Ammon's horn (tissue), 1 donor: ENCODE results near the gene CXorf49.
"Not testable (repeated sequence)": the region's sequence is repeated elsewhere in the genome, so short reads cannot be mapped to it uniquely, and the experiment has no call there.

Experiments
- DNase-seq: peaks from one replicate; pipeline ENCODE4 v3.0.0-alpha.2; 2016; ENCODE audit warnings: low spot score

Gene CXorf49

GRCh38 chrX:71718185-71718584 lies at the start of gene CXorf49:
CXorf49 (minus strand) TSS chrX:71718285; CDS start chrX:71718151, 134 bp downstream.
- DNase-seq: not testable (repeated sequence)

GRCh38 chrX:71767134-71767533 lies 49.0 kb upstream of the CXorf49 start:
- not testable (repeated sequence) for DNase-seq

- DNase-seq: not testable (repeated sequence)
Observed at GRCh38 chrX:71765613-71766012, 47.5 kb upstream of the CXorf49 start.

GRCh38 chrX:71764832-71765231 lies 46.7 kb upstream of the CXorf49 start:
- not testable (repeated sequence) for DNase-seq

GRCh38 chrX:71763049-71763448 lies 45.0 kb upstream of the CXorf49 start, which contains the start of gene CXorf49B:
CXorf49B (plus strand) TSS chrX:71763349; CDS start chrX:71763424, 75 bp downstream.
- DNase-seq: not testable (repeated sequence)

- DNase-seq: not testable (repeated sequence)
Observed at GRCh38 chrX:71760688-71761281, 42.7 kb upstream of the CXorf49 start.

- DNase-seq: not testable (repeated sequence)
Observed at GRCh38 chrX:71720289-71720886, 2.3 kb upstream of the CXorf49 start.

- not testable (repeated sequence) for DNase-seq
Observed at GRCh38 chrX:71719195-71719594, 1.1 kb upstream of the CXorf49 start.

- not testable (repeated sequence) for DNase-seq
Observed at GRCh38 chrX:71716323-71716722, 1.8 kb downstream of the CXorf49 start.

- DNase-seq: not testable (repeated sequence)
Observed at GRCh38 chrX:71715551-71715950, 2.5 kb downstream of the CXorf49 start.

GRCh38 chrX:71714064-71714463 lies 4.0 kb downstream of the CXorf49 start:
- DNase-seq: not testable (repeated sequence)

- not testable (repeated sequence) for DNase-seq
Observed at GRCh38 chrX:71702853-71703252, 15.2 kb downstream of the CXorf49 start.

- not testable (repeated sequence) for DNase-seq
Observed at GRCh38 chrX:71699023-71699344, 19.1 kb downstream of the CXorf49 start.

- not testable (repeated sequence) for DNase-seq
Observed at GRCh38 chrX:71698299-71699022, 19.6 kb downstream of the CXorf49 start.

GRCh38 chrX:71697466-71698298 lies 20.4 kb downstream of the CXorf49 start:
- not testable (repeated sequence) for DNase-seq

- DNase-seq: not testable (repeated sequence)
Observed at GRCh38 chrX:71696641-71697465, 21.2 kb downstream of the CXorf49 start.

- DNase-seq: no peak
Observed at GRCh38 chrX:71679575-71680207, 38.4 kb downstream of the CXorf49 start.

GRCh38 chrX:71677195-71677594 lies 40.9 kb downstream of the CXorf49 start:
- not testable (repeated sequence) for DNase-seq

GRCh38 chrX:71676068-71676795 lies 41.9 kb downstream of the CXorf49 start:
- not testable (repeated sequence) for DNase-seq

GRCh38 chrX:71675636-71676035 lies 42.4 kb downstream of the CXorf49 start:
- DNase-seq: not testable (repeated sequence)
